ENCODE measurements around the gene MAPK8.

Gene MAPK8

GRCh38 chr10:48292616-48293015 lies 13.9 kb upstream of the MAPK8 start:
- no peak for TF ChIP-seq CTCF (IDR thresholded peaks at IDR 0.05; ENCODE audit: low read depth, low read length)

GRCh38 chr10:48294431-48294830 lies 12.0 kb upstream of the MAPK8 start:
- H3K4me3 ChIP-seq (ENCODE audit: low read depth, low read length): no peak overlapping the region
- TF ChIP-seq CTCF (IDR thresholded peaks at IDR 0.05; ENCODE audit: low read depth, low read length): no peak

More at GRCh38 chr10:48292616-48293015, 13.9 kb upstream of the MAPK8 start:
- H3K4me3 ChIP-seq (ENCODE audit: low read depth, low read length): no peak overlapping the region

DNA sequence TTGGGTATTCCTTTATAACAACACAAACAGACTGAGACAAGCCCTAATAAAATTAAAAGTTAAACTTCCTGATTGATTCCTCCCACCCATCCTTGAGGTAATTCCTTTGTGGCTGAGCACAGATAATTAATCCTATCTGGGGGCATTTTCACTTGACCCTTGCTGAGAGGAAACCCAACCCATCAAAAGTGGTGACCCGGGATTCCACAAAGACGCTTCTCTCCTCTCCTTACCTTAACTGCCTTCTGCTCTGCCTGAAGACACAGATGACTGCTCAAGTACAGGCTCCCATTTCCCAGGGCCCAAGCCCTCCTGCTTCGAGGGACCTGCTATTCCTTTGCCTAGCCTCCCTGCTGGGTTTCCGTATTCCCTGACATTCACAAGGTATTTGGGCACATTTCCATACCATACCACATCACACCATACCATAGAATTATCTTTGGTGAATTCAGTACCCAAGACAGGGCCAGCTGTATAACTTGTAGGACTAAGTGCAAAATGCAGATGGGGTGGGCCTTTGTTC lies 9.8 kb upstream of the MAPK8 start:
- no peak overlapping the region for H3K4me3 ChIP-seq (ENCODE audit: low read depth, low read length)
- no peak for TF ChIP-seq CTCF (IDR thresholded peaks at IDR 0.05; ENCODE audit: low read depth, low read length)

DNA sequence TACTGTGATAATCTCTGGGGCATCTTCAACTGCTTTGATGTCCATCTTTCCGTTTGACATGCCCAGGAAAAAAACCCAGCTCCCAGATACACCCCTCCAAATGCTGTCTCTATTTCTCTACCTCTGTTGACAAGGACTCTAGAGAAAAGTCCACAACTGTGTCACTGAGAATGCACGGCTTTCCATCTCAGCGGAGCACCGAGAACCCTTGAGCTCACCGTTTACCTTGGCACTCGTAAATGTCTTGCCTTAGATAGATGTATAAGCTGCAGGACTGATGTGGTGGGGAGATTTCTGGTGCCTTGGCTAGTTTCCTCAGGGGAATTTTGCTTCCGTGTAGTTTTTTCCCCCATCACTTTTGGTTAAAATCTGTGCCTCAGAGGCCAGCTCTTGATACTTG lies 7.4 kb upstream of the MAPK8 start:
- TF ChIP-seq CTCF (IDR thresholded peaks at IDR 0.05; ENCODE audit: low read depth, low read length): no peak
- no peak overlapping the region for H3K4me3 ChIP-seq (ENCODE audit: low read depth, low read length)

DNA sequence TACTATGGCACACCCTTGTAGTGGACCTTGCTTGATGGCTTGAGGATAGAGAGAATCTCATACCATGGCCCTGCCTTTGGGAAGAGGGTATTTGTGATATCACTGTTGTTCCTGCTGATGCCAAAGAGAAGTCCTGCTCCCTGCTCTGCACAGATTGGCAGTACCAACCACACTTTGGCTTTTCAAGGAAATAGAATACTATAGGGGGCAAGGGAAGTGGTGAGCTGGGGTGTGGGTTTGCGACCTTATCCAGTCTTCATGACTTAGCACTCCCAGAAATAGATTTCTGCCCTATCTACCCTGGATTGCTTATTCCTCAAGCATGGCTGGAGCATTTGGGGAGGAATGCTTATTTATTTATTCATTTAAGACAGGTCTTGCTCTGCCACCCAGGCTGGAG lies 6.8 kb upstream of the MAPK8 start:
- TF ChIP-seq CTCF (IDR thresholded peaks at IDR 0.05; ENCODE audit: low read depth, low read length): no peak
- no peak overlapping the region for H3K4me3 ChIP-seq (ENCODE audit: low read depth, low read length)

DNA sequence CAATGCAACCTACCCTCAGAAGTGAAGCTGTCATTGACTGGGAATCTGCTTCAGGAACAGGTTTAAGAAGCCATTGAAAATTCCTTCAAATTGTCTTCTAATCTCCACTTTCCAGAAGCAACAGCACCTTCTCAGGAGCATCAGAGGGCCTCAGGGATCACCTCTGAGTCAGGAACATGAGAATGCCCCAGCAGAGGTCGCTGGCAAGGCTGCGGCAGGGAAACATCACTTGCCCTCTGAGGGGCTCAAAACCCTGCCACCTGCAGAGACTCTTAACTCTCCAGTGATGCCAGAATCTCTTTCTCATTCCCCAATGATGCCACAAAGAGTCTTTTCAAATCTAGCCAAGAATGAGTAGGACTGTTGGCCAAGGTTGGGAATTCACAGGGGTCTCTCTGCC lies 5.9 kb upstream of the MAPK8 start:
- no peak for TF ChIP-seq CTCF (IDR thresholded peaks at IDR 0.05; ENCODE audit: low read depth, low read length)
- no peak overlapping the region for H3K4me3 ChIP-seq (ENCODE audit: low read depth, low read length)

DNA sequence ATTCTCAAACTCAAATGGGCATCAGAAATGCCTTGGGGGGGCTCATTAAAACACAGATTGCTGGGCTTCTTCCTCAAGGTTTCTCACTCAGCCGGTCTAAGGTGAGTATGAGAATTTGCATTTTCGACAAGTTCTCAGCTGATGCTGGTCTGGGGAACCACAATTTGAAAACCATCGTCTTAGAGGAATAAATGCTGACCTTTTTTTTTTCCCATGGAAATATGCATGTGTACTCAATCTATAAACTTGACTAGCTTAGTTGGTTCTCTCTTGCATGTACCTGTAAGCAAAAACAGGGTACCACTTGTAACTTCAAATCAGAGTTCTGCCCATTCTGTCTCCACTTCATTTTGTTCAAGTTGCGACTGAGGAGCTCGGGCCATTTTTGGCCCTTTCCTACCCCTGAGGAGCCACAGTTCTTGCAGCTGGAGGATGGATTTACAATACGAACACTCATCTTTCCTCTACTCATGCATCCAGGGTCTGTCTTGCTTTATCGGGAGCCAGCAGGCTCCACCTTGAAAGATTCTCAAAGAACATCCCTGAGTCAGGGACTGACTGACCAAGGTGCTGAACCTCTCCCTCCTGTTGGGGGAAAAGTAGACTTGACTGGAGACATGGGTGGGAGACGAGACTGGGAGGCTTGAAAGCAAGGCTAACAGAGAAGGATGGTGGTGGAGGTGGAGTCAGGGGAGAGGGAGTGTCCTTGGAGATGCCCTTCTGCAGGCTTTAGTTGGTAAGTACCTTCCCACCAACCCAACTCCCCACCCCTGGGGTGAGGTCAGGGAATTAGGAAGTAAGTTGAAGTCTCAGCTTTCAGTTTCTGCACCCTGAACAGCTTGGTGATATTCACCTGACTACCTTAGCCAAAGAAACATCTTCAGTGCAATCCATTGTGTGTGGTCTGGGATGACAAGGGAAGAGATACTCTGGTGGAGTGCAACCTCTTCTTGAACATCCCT lies 3.7 kb upstream of the MAPK8 start:
- no peak for TF ChIP-seq CTCF (IDR thresholded peaks at IDR 0.05; ENCODE audit: low read depth, low read length)
- no peak overlapping the region for H3K4me3 ChIP-seq (ENCODE audit: low read depth, low read length)
